WERI-Rb-1 (cell line): ENCODE results near the gene SEMG2.

Experiments used
- DNase-seq: peaks from one replicate; pipeline ENCODE4 v3.0.0-alpha.2; 2020
- H3K27ac ChIP-seq: fragments of 250-450 bp; sonication (Bioruptor Pico); 2 replicates; pipeline ENCODE4 v1.5.1; 2020; ENCODE audit warnings: mild to moderate bottlenecking, moderate library complexity
- H3K27me3 ChIP-seq: fragments of 250-450 bp; sonication (Bioruptor Pico); 2 replicates; pipeline ENCODE4 v1.5.1; 2021; ENCODE audit warnings: mild to moderate bottlenecking, low read depth, moderate library complexity; ENCODE audit not compliant: insufficient read depth, severe bottlenecking
- H3K36me3 ChIP-seq: fragments of 250-450 bp; sonication (Bioruptor Pico); 2 replicates; pipeline ENCODE4 v1.5.1; 2020; ENCODE audit warnings: mild to moderate bottlenecking, moderate library complexity
- H3K4me3 ChIP-seq: 2 replicates; pipeline ENCODE4 v1.5.1; 2011; ENCODE audit warnings: low read depth, mild to moderate bottlenecking, control low read depth, low read length
- H3K9me3 ChIP-seq: fragments of 250-450 bp; sonication (Bioruptor Pico); 2 replicates; pipeline ENCODE4 v1.5.1; 2021; ENCODE audit warnings: mild to moderate bottlenecking, moderate library complexity; ENCODE audit not compliant: severe bottlenecking
- CTCF ChIP-seq: IDR thresholded peaks from 2 replicates; pipeline ENCODE4 v1.5.1; 2011; ENCODE audit warnings: low read depth, mild to moderate bottlenecking, control low read depth, inconsistent platforms, low read length

Gene SEMG2

GRCh38 chr20:45221076-45221475, at the start of gene SEMG2:
TSS of gene SEMG2 (plus strand) at chr20:45221373. CDS start at chr20:45221390, 17 bp downstream.
- no peaks in the 10 kb centered on the region for H3K27me3 ChIP-seq
- H3K27ac ChIP-seq: no peak within 1 kb of the TSS
- no peak for DNase-seq
- H3K9me3 ChIP-seq: no peaks in the 10 kb centered on the region
- TF ChIP-seq CTCF: no peak
- no peak within 1 kb of the TSS for H3K4me3 ChIP-seq
- H3K36me3 ChIP-seq: no peaks in the 10 kb centered on the region

- no peaks in the 10 kb centered on the region for H3K27me3 ChIP-seq
- H3K4me3 ChIP-seq: no peak overlapping the region
- no peak for TF ChIP-seq CTCF
- H3K9me3 ChIP-seq: no peaks in the 10 kb centered on the region
- no peak overlapping the region for H3K27ac ChIP-seq
- no peaks in the 10 kb centered on the region for H3K36me3 ChIP-seq
- no peak for DNase-seq
Observed at GRCh38 chr20:45173522-45173921, 47.7 kb upstream of the SEMG2 start.

GRCh38 chr20:45174434-45175364, 46.5 kb upstream of the SEMG2 start, which contains the start of gene PI3:
TSS of gene PI3 (plus strand) at chr20:45174902. CDS start at chr20:45174923, 21 bp downstream.
- no peak for DNase-seq
- no peak for TF ChIP-seq CTCF
- no peaks in the 10 kb centered on the region for H3K9me3 ChIP-seq
- no peaks in the 10 kb centered on the region for H3K27me3 ChIP-seq
- H3K36me3 ChIP-seq: no peaks in the 10 kb centered on the region
- H3K27ac ChIP-seq: no peak within 1 kb of the TSS
- H3K4me3 ChIP-seq: no peak within 1 kb of the TSS

- H3K27ac ChIP-seq: no peak overlapping the region
- TF ChIP-seq CTCF: no peak
- H3K9me3 ChIP-seq: no peaks in the 10 kb centered on the region
- H3K27me3 ChIP-seq: no peaks in the 10 kb centered on the region
- DNase-seq: no peak
- H3K4me3 ChIP-seq: no peak overlapping the region
- H3K36me3 ChIP-seq: no peaks in the 10 kb centered on the region
Observed at GRCh38 chr20:45176526-45177267, 44.5 kb upstream of the SEMG2 start.

- H3K36me3 ChIP-seq: no peaks in the 10 kb centered on the region
- H3K9me3 ChIP-seq: no peaks in the 10 kb centered on the region
- no peak overlapping the region for H3K27ac ChIP-seq
- no peaks in the 10 kb centered on the region for H3K27me3 ChIP-seq
- DNase-seq: no peak
- TF ChIP-seq CTCF: no peak
- H3K4me3 ChIP-seq: no peak overlapping the region
Observed at GRCh38 chr20:45179166-45179565, 42.0 kb upstream of the SEMG2 start.
